HG03439 (cell line): ENCODE results near the gene E2F3.
"Not testable (repeated sequence)": the region's sequence is repeated elsewhere in the genome, so short reads cannot be mapped to it uniquely, and the experiment has no call there.

Experiments
- ATAC-seq: cut with Tn5 transposase; IDR thresholded peaks from one replicate; pipeline ENCODE4 v1.9.1; 2021; ENCODE audit warnings: mild to moderate bottlenecking, moderate library complexity; ENCODE audit not compliant: unreplicated experiment

The E2F3 gene

GRCh38 chr6:20464847-20465246 lies 63.2 kb downstream of the E2F3 start:
- ATAC-seq: no peak

GRCh38 chr6:20465616-20466015 lies 63.9 kb downstream of the E2F3 start:
- not testable (repeated sequence) for ATAC-seq

GRCh38 chr6:20467437-20467836 lies 65.8 kb downstream of the E2F3 start:
- peak; percentile 72 for ATAC-seq

- ATAC-seq: no peak
These were observed 66.5 kb downstream of the E2F3 start for GRCh38 chr6:20468209-20468608.

- ATAC-seq: no peak
These were observed 71.1 kb downstream of the E2F3 start for GRCh38 chr6:20472748-20473147.

GRCh38 chr6:20473518-20473917 lies 71.8 kb downstream of the E2F3 start:
- no peak for ATAC-seq

GRCh38 chr6:20474874-20475542 lies 73.3 kb downstream of the E2F3 start:
- no peak for ATAC-seq

- no peak for ATAC-seq
These were observed 74.9 kb downstream of the E2F3 start for GRCh38 chr6:20476501-20477043.

- no peak for ATAC-seq
These were observed 75.8 kb downstream of the E2F3 start for GRCh38 chr6:20477485-20477884.

GRCh38 chr6:20479060-20479459 lies 77.4 kb downstream of the E2F3 start:
- ATAC-seq: no peak

- ATAC-seq: no peak
These were observed 77.8 kb downstream of the E2F3 start for GRCh38 chr6:20479526-20479925.

GRCh38 chr6:20481281-20481680 lies 79.6 kb downstream of the E2F3 start:
- ATAC-seq: no peak

- ATAC-seq: no peak
These were observed 82.3 kb downstream of the E2F3 start for GRCh38 chr6:20483887-20484497.

GRCh38 chr6:20486641-20487040 lies 85.0 kb downstream of the E2F3 start:
- ATAC-seq: no peak

GRCh38 chr6:20487669-20488375 lies 86.1 kb downstream of the E2F3 start:
- ATAC-seq: no peak

GRCh38 chr6:20490591-20490990 lies 88.9 kb downstream of the E2F3 start:
- no peak for ATAC-seq

- ATAC-seq: no peak
These were observed 90.4 kb downstream of the E2F3 start for GRCh38 chr6:20492099-20492498.

- no peak for ATAC-seq
These were observed 95.7 kb downstream of the E2F3 start for GRCh38 chr6:20497216-20498040.

GRCh38 chr6:20498041-20498385 lies 96.3 kb downstream of the E2F3 start:
- no peak for ATAC-seq

- ATAC-seq: no peak
These were observed 107.5 kb downstream of the E2F3 start for GRCh38 chr6:20509212-20509611.

GRCh38 chr6:20511852-20512251 lies 110.2 kb downstream of the E2F3 start:
- no peak for ATAC-seq
